K562 (cell line): ENCODE data around the gene LUZP1. TPM values are rescaled to one million over a fixed set of nuclear protein-coding genes. Genes with fewer than 3 reads are reported as not detected.

ENCODE experiments used
- ATF6 ChIP-seq: sonication (generic); formaldehyde crosslinking; IDR thresholded peaks from 2 replicates; pipeline ENCODE4 v1.4.0; 2020; ENCODE audit warnings: mild to moderate bottlenecking, missing genetic modification reagents
- CXXC5 ChIP-seq: fragments of 250-450 bp; sonication (Bioruptor Pico); IDR thresholded peaks from 2 replicates; pipeline ENCODE4 v1.8.0; 2022; ENCODE audit warnings: inconsistent platforms, mild to moderate bottlenecking, moderate library complexity
- FOXK2 ChIP-seq, 2 experiments: fragments of 450-650 bp; IDR thresholded peaks in 1 of 2; conservative IDR thresholded peaks in 1 of 2; 2 replicates each; pipeline ENCODE4 v1.6.1; 2016; ENCODE audit warnings: low read depth in 2 of 2, mild to moderate bottlenecking in 1 of 2
- HDAC6 ChIP-seq: IDR thresholded peaks from 2 replicates; pipeline ENCODE4 v1.6.1; 2012; ENCODE audit warnings: low read depth, mild to moderate bottlenecking, control low read depth, inconsistent platforms, low read length, moderate library complexity
- HDGF ChIP-seq: fragments of 450-650 bp; IDR thresholded peaks from 2 replicates; pipeline ENCODE4 v1.6.1; 2016
- LCOR ChIP-seq: sonication (generic); formaldehyde crosslinking; IDR thresholded peaks from 2 replicates; pipeline ENCODE4 v1.8.0; 2022; ENCODE audit warnings: mild to moderate bottlenecking, missing genetic modification reagents
- MAX ChIP-seq: sonication (generic); formaldehyde crosslinking; IDR thresholded peaks from 2 replicates; pipeline ENCODE4 v1.9.0; 2022; ENCODE audit warnings: mild to moderate bottlenecking, missing genetic modification reagents
- PCBP1 ChIP-seq: fragments of 200-400 bp; formaldehyde crosslinking; IDR thresholded peaks from 2 replicates; pipeline ENCODE4 v1.6.1; 2018; ENCODE audit warnings: mild to moderate bottlenecking, low read depth, low read length; ENCODE audit not compliant: poor library complexity, severe bottlenecking
- POLR2G ChIP-seq: fragments of 200-400 bp; formaldehyde crosslinking; IDR thresholded peaks from 2 replicates; pipeline ENCODE4 v1.6.1; 2017; ENCODE audit warnings: low read depth, mild to moderate bottlenecking, antibody characterized with exemption, low read length, moderate library complexity
- SMARCE1 ChIP-seq: fragments of 450-650 bp; IDR thresholded peaks from 2 replicates; pipeline ENCODE4 v1.7.1; 2016; ENCODE audit warnings: mild to moderate bottlenecking
- SNIP1 ChIP-seq: fragments of 450-650 bp; IDR thresholded peaks from 2 replicates; pipeline ENCODE4 v1.7.1; 2017; ENCODE audit warnings: low read depth, mild to moderate bottlenecking
- TCF7L2 ChIP-seq: fragments of 150-350 bp; IDR thresholded peaks from 2 replicates; pipeline ENCODE4 v1.6.1; 2016; ENCODE audit warnings: low read depth, mild to moderate bottlenecking, low read length, moderate library complexity
- TCFL5 ChIP-seq: fragments of 250-450 bp; sonication (Bioruptor Pico); conservative IDR thresholded peaks from 2 replicates; pipeline ENCODE4 v1.6.1; 2021; ENCODE audit warnings: mild to moderate bottlenecking, moderate library complexity, matching md5 sums
- THRA ChIP-seq: fragments of 450-650 bp; IDR thresholded peaks from 2 replicates; pipeline ENCODE4 v1.6.1; 2017; ENCODE audit warnings: mild to moderate bottlenecking, moderate library complexity
- U2AF2 ChIP-seq: fragments of 200-400 bp; formaldehyde crosslinking; optimal IDR thresholded peaks from 2 replicates; pipeline ENCODE3; 2017; ENCODE audit warnings: low read depth, mild to moderate bottlenecking, low read length
- USF1 ChIP-seq: sonication (generic); formaldehyde crosslinking; IDR thresholded peaks from 2 replicates; pipeline ENCODE4 v1.9.0; 2022; ENCODE audit warnings: mild to moderate bottlenecking, missing genetic modification reagents
- XRCC4 ChIP-seq: IDR thresholded peaks from one replicate; pipeline ENCODE4 v1.6.1; 2011; ENCODE audit not compliant: insufficient read depth, insufficient read length; ENCODE audit errors: extremely low read depth
- ZKSCAN3 ChIP-seq: fragments of 250-450 bp; sonication (Bioruptor Pico); IDR thresholded peaks from 2 replicates; pipeline ENCODE4 v1.4.0; 2020
- ZNF609 ChIP-seq: sonication (generic); formaldehyde crosslinking; IDR thresholded peaks from 2 replicates; pipeline ENCODE4 v1.8.1; 2023; ENCODE audit warnings: missing genetic modification reagents, mild to moderate bottlenecking, borderline replicate concordance
- ZNF780A ChIP-seq: fragments of 250-450 bp; sonication (Bioruptor Pico); IDR thresholded peaks from 2 replicates; pipeline ENCODE4 v1.5.0; 2021; ENCODE audit warnings: mild to moderate bottlenecking
- polyA plus RNA-seq, 8 experiments: library from polyadenylated mRNA; depleted of rRNA in 4 of 8; stranded (reverse) in 5 of 8; unstranded in 3 of 8; fragments of >200 nt; fragmentation: Nextera tagmentation in 2 of 8; fragmentation: Illumina TruSeq in 1 of 8; extraction: Ambion mirVana in 2 of 8; extraction: Trizol in 1 of 8; gene quantifications; 2 replicates each; pipeline versions ENCODE4 v1.2.1 to v1.2.3, GENCODE V29; 2011 to 2014; ENCODE audit warnings: inconsistent platforms in 1 of 8, missing spikeins in 1 of 8
- total RNA-seq, 7 experiments: library from RNA; depleted of rRNA in 6 of 7; stranded (reverse); fragments of >200 nt in 6 of 7; fragmentation: Illumina TruSeq in 2 of 7; extraction: Trizol in 2 of 7; gene quantifications; 2 replicates each; pipeline versions ENCODE4 v1.2.1 to v1.2.3, GENCODE V29; 2011 to 2021; ENCODE audit warnings: low replicate concordance in 1 of 7

Gene LUZP1
- total and polyA plus RNA-seq, 9 of the 15 experiments (the other 6 are each of a cell fraction or from before 2014, with no cell fraction given), result 6.5 to 19.1 (median 12.4) TPM

GRCh38 chr1:23116216-23116836 is 52.3 kb downstream of the LUZP1 start (continued):
- no peak for TF ChIP-seq POLR2G
- TF ChIP-seq ATF6 (CRISPR knock-in tag), result no peak
- TF ChIP-seq FOXK2 (conservative IDR thresholded peaks at IDR 0.05 in 1 of 2, IDR thresholded peaks at IDR 0.05 in 1 of 2; ENCODE audit: low read depth in 2 of 2), result peak in 1 of 2 experiments; percentile 48; a peak in 2 of 4 replicates
- TF ChIP-seq PCBP1, result no peak
- no peak for TF ChIP-seq XRCC4
- no peak for TF ChIP-seq HDGF
- peak; percentile 8; the same call in 1 of the 2 replicates for TF ChIP-seq USF1 (CRISPR knock-in tag)
- TF ChIP-seq THRA, result no peak
- TF ChIP-seq HDAC6, result no peak
- TF ChIP-seq SNIP1, result peak; percentile 35; the same call in 1 of the 2 replicates
- TF ChIP-seq TCF7L2, result no peak
- TF ChIP-seq SMARCE1, result peak; percentile 66
- no peak for TF ChIP-seq LCOR (CRISPR knock-in tag)
- TF ChIP-seq ZNF780A (CRISPR knock-in tag), result no peak
- TF ChIP-seq CXXC5 (CRISPR knock-in tag), result no peak
- no peak for TF ChIP-seq ZNF609 (CRISPR knock-in tag)
- TF ChIP-seq TCFL5, result no peak
- no peak for TF ChIP-seq ZKSCAN3 (CRISPR knock-in tag)
- TF ChIP-seq U2AF2, result no peak
- TF ChIP-seq MAX, result 0 out of 2 replicates have a peak, but pooled peaks have one; percentile 13
